Tibial nerve (tissue), 4 donors: ENCODE data around the gene ZFC3H1. TPM values are rescaled to one million over a fixed set of nuclear protein-coding genes. Genes with fewer than 3 reads are reported as not detected.
"Not testable (repeated sequence)": the region's sequence is repeated elsewhere in the genome, so short reads cannot be mapped to it uniquely, and the experiment has no call there.

Experiments used
- DNase-seq, 2 donors: peaks; one replicate each; pipeline ENCODE4 v3.0.0-alpha.2; 2019; ENCODE audit warnings: low spot score in 2 of 2
- H3K27ac ChIP-seq, 4 donors: fragments of 200-600 bp; sonication (generic) in 3 of 4; one replicate each; pipeline ENCODE4 v1.5.1; 2017 to 2019; ENCODE audit warnings: mild to moderate bottlenecking in 1 of 4
- H3K27me3 ChIP-seq, 2 donors: fragments of 200-600 bp; sonication (generic) in 1 of 2; one replicate each; pipeline versions ENCODE4 v1.5.1 to v1.6.0; 2017 to 2019
- H3K36me3 ChIP-seq, 3 donors: fragments of 200-600 bp; sonication (generic); one replicate each; pipeline ENCODE4 v1.5.1; 2018 to 2019
- H3K4me1 ChIP-seq, 4 donors: fragments of 200-600 bp; sonication (generic) in 3 of 4; one replicate each; pipeline ENCODE4 v1.5.1; 2017 to 2019
- H3K4me3 ChIP-seq, 4 donors: fragments of 200-600 bp; sonication (generic) in 3 of 4; one replicate each; pipeline ENCODE4 v1.5.1; 2017 to 2019; ENCODE audit warnings: mild to moderate bottlenecking in 1 of 4, moderate library complexity in 1 of 4
- H3K9me3 ChIP-seq, 4 donors: fragments of 200-600 bp; sonication (generic) in 3 of 4; one replicate each; pipeline ENCODE4 v1.5.1; 2017 to 2019
- CTCF ChIP-seq, 5 experiments: fragments of 200-600 bp in 3 of 5; fragments of 450-650 bp in 2 of 5; sonication (generic) in 3 of 5; IDR thresholded peaks; one replicate each; pipeline ENCODE4 v1.5.1; 2016 to 2019; ENCODE audit warnings: antibody characterized with exemption in 5 of 5, mild to moderate bottlenecking in 3 of 5, moderate library complexity in 2 of 5
- EP300 ChIP-seq, 2 donors: sonication (generic); formaldehyde crosslinking; IDR thresholded peaks; one replicate each; pipeline ENCODE4 v1.6.1; 2017; ENCODE audit warnings: antibody characterized with exemption in 2 of 2, mild to moderate bottlenecking in 1 of 2
- POLR2A ChIP-seq, 2 donors: fragments of 450-650 bp; IDR thresholded peaks; one replicate each; pipeline ENCODE4 v1.6.1; 2017; ENCODE audit warnings: antibody characterized with exemption in 2 of 2, mild to moderate bottlenecking in 2 of 2, moderate library complexity in 2 of 2
- WGBS, 2 donors: methylation state at CpG; one replicate each; pipeline ENCODE4 v1.1.5; 2018; 5-methylcytosine and 5-hydroxymethylcytosine counted together
- total RNA-seq, 4 donors: library from RNA; depleted of rRNA; stranded (reverse); fragments of >200 nt; gene quantifications; one replicate each; pipeline ENCODE4 v1.1.0, GENCODE V29; 2016

Gene ZFC3H1
- total RNA-seq, 4 donors from 2014 or later: 47.1 to 95.3 (median 79.8) TPM

DNA sequence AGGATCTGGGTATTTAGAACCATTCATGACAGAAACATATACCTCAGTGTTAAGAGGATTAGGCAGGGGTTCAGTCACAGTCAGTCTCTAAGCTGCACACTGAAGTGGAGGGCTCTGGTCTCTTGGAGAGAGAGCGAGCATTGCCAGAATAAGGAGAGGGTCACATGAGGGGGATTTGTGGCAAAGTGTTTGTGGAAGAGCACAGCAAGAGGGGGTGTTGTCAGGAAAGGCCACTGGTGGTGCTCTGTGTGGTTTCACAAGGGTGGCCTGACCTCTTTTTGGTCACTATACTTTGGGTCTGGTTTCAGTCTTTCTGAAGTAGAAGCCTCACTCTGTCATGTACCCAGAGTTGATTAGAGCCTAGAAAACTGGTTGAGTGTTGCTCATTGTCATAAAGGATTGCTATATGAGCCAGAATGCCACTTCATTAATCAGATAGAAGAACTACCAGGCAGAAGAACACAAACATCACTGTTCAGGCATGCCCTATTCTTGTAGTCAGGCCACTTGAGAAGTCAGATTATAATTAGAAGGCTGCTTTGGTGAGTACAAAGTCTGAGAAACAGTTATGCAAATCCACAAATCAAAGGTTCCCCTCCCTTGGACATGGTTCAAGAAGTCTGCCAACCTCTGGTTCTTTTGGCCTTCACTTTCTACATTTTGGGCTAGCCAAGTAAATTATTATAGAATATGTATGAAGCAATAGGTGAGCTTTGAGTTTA is 30.6 kb upstream of the ZFC3H1 start:
- WGBS, 2 donors: 89 to 100% methylated on average over 1 of the region's 1 CpG

GRCh38 chr12:71693651-71694050 is 30.0 kb upstream of the ZFC3H1 start:
- 71 to 93% methylated on average over 5 of the region's 5 CpGs for WGBS, 2 donors
- H3K4me1 ChIP-seq, DNase-seq, H3K4me3 ChIP-seq, H3K27me3 ChIP-seq, H3K9me3 ChIP-seq: not testable (repeated sequence)
- Histone ChIP-seq H3K27ac (peak overlapping the region in 1 of 4 donors; percentile 10), H3K36me3 (peaks cover 0 to 31% (median 0%) of the 10 kb centered on the region in 3 donors)

More for the DNA sequence above, 30.6 kb upstream of the ZFC3H1 start:
- Histone ChIP-seq H3K36me3 (peaks cover 0 to 37% (median 4%) of the 10 kb centered on the region in 3 donors), H3K4me3 (no peak overlapping the region), H3K27me3 (no peaks in the 10 kb centered on the region), H3K27ac (peak overlapping the region in 1 of 4 donors; percentile 10), H3K4me1 (peaks cover 0 to 6% (median 2%) of the 10 kb centered on the region in 4 donors), H3K9me3 (no peaks in the 10 kb centered on the region)
- TF ChIP-seq CTCF (IDR thresholded peaks at IDR 0.05): no peak
- DNase-seq: no peak

DNA sequence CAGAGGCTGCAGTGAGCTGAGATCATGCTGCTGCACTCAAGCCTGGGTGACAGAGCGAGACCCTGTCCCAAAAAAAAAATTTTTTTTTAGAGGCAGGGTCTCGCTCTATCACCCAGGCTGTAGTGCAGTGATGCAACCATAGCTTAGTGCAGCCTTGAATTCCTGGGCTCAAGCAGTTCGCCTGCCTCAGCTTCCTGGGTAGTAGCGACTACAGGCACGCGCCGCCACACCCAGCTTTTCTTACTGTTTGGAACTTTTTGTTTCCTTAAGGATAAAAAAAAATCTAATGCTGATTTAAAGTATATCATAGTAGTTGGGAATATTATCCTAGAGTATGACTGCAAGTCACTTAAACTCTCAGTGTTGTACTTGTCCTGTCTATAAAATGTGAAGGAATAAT is 29.5 kb upstream of the ZFC3H1 start:
- no peak overlapping the region for H3K4me3 ChIP-seq
- no peaks in the 10 kb centered on the region for H3K9me3 ChIP-seq
- no peaks in the 10 kb centered on the region for H3K27me3 ChIP-seq
- no peak for DNase-seq
- TF ChIP-seq EP300 (IDR thresholded peaks at IDR 0.05) (no peak), CTCF (IDR thresholded peaks at IDR 0.05) (no peak), POLR2A (IDR thresholded peaks at IDR 0.05) (no peak)
- H3K36me3 ChIP-seq: peaks cover 0 to 26% (median 0%) of the 10 kb centered on the region in 3 donors
- 99% methylated on average over 7 of the region's 7 CpGs for WGBS, 2 donors
- H3K4me1 ChIP-seq: peaks cover 0 to 14% (median 8%) of the 10 kb centered on the region in 4 donors
- H3K27ac ChIP-seq: no peak overlapping the region

- WGBS, 2 donors: 90 to 92% methylated on average over 4 of the region's 4 CpGs
- H3K9me3 ChIP-seq: no peaks in the 10 kb centered on the region
- H3K27ac ChIP-seq: no peak overlapping the region
- no peak overlapping the region for H3K4me3 ChIP-seq
- no peaks in the 10 kb centered on the region for H3K27me3 ChIP-seq
- no peak for DNase-seq
- peaks cover 0 to 11% (median 0%) of the 10 kb centered on the region in 3 donors for H3K36me3 ChIP-seq
- TF ChIP-seq CTCF (IDR thresholded peaks at IDR 0.05) (no peak), EP300 (IDR thresholded peaks at IDR 0.05) (no peak), POLR2A (IDR thresholded peaks at IDR 0.05) (no peak)
- peaks cover 0 to 30% (median 14%) of the 10 kb centered on the region in 4 donors for H3K4me1 ChIP-seq
These were observed 28.0 kb upstream of the ZFC3H1 start for GRCh38 chr12:71691504-71692129.

DNA sequence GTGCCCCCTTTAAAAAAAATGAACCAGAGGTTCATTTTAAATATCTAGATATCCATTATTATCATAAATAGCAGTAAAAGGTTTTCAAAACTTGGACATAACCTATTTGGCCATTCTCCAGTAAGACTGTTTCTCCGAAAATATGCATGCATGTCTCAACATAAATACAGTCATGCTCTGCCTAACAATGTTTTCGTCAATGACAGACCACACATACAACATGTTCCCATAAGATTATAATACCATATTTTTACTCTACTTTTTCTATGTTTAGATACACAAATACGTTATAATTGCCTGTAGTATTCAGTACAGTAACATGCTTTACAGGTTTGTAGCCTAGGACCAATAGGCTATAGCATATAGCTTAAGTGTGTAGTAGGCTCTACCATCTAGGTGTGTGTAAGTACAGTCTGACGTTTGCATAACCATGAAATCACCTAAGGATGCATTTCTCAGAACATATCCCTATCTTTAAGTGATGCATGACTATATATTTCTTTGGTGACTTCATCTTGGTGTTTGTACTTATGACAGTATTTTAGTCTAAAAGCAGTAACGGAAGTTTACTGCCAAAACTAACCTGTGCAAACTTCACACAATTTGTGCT is 25.4 kb upstream of the ZFC3H1 start:
- no peak for TF ChIP-seq POLR2A (IDR thresholded peaks at IDR 0.05)
- TF ChIP-seq EP300 (IDR thresholded peaks at IDR 0.05): no peak
- no peak for TF ChIP-seq CTCF (IDR thresholded peaks at IDR 0.05)
- H3K4me1 ChIP-seq: peaks cover 0 to 43% (median 17%) of the 10 kb centered on the region in 4 donors
- DNase-seq: no peak
- no peaks in the 10 kb centered on the region for H3K27me3 ChIP-seq
- no peak overlapping the region for H3K27ac ChIP-seq
- no peaks in the 10 kb centered on the region for H3K9me3 ChIP-seq
- peaks cover 0 to 1% (median 0%) of the 10 kb centered on the region in 3 donors for H3K36me3 ChIP-seq
- WGBS, 2 donors: 79 to 83% methylated on average over 5 of the region's 5 CpGs
- H3K4me3 ChIP-seq: no peak overlapping the region

GRCh38 chr12:71687172-71687571 is 23.5 kb upstream of the ZFC3H1 start:
- not testable (repeated sequence) for DNase-seq, H3K9me3 ChIP-seq, H3K36me3 ChIP-seq, H3K27me3 ChIP-seq
- H3K27ac ChIP-seq: peak overlapping the region; percentile 74 to 88 (median 84)
- peak overlapping the region; percentile 51 to 97 (median 72) for H3K4me3 ChIP-seq
- peaks cover 0 to 43% (median 17%) of the 10 kb centered on the region in 4 donors for H3K4me1 ChIP-seq
- WGBS, 2 donors: 80 to 86% methylated on average over 11 of the region's 11 CpGs
